Measurements from ENCODE around the gene TAF9.
"Not testable (repeated sequence)": the region's sequence is repeated elsewhere in the genome, so short reads cannot be mapped to it uniquely, and the experiment has no call there.

The TAF9 gene
- total RNA-seq = 42.6 to 78.6 (median 46.4) reads per million in 4 experiments

- peak; percentile 86 for DNase-seq
Observed at GRCh38 chr5:69369340-69370121, at the start of gene TAF9, which contains the start of the genes AK6 and RAD17. Gene TAF9, minus strand, starts transcription at chr5:69369520. Its CDS starts 3,783 bp downstream, at chr5:69365737. Gene AK6, minus strand, starts transcription at chr5:69369520. Its CDS starts 30 bp downstream, at chr5:69369490. Gene RAD17, plus strand, starts transcription at chr5:69369818. Its CDS starts 2,391 bp downstream, at chr5:69372209.

DNA sequence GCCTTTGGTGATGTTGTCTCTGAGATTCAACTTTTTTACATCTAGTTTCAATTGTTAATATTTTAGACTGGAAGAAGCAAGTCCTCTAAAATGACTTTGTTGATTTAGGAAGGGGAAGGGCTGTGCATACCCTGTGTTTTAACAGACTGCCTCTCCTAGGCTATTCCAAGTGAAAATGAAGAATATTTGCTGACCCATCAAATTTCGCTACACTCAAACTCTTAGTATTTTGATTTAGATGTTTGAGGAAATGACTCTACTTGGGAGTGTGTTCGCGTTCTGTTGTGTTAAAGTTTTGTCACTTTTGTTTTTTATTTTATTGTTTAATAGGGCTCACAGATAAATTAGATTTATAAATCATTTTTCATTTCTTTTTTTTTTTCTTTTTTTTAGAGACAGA is 49.2 kb upstream of the TAF9 start:
- DNase-seq = no peak

- DNase-seq = no peak
Observed at GRCh38 chr5:69416699-69417098, 47.4 kb upstream of the TAF9 start.

GRCh38 chr5:69416180-69416579 is 46.9 kb upstream of the TAF9 start:
- no peak for DNase-seq

DNA sequence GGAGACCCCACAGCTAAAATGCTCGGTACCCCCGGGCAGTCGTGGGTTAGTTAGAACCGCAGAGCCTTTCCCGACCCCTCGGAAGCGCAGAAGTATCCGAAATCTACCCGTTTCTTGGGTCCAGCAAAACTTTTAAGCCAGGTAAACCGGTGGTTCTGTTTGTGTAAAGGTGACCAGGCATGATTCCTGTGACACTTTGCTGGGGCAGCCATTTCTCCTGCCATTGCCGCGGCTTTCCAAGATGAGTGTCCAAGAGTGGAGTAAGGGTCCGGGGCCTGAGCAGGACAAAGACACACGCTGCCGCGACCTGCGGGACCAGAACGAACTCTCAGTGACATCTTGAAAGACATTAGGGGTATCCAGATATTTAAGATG is 46.3 kb upstream of the TAF9 start:
- DNase-seq = no peak

GRCh38 chr5:69414885-69415583 is 45.7 kb upstream of the TAF9 start, which contains the start of gene MARVELD2:
Gene MARVELD2, plus strand, starts transcription at chr5:69415116. Its CDS starts 4,270 bp downstream, at chr5:69419386.
- peak; percentile 33 for DNase-seq

GRCh38 chr5:69404659-69405330 is 35.5 kb upstream of the TAF9 start:
- DNase-seq = no peak

GRCh38 chr5:69378376-69378775 is 9.1 kb upstream of the TAF9 start:
- DNase-seq = no peak

DNA sequence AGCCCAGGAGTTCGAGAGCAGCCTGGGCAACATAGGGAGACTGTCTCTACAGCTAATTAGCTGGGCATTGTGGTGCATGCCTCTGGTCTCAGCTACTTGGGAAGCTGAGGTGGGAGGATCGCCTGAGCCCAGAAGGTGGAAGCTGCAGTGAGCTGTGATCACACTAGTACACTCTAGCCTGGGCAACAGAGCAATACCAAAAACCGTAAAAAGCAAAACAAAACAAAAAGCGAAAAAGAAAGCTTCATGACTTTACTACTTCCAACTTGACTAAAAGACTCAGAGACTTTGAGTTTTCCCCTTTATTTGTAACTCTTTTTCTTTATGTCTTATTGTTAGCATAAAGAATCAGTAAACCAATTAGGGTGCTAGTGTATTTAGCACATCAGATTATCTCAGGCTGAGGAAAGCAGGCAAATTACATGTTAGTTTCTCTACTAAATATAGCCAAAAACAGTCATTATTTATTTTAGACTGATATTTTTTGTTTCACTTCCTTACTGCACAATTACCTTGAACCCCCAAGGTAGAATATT is 5.7 kb upstream of the TAF9 start:
- no peak for DNase-seq

DNA sequence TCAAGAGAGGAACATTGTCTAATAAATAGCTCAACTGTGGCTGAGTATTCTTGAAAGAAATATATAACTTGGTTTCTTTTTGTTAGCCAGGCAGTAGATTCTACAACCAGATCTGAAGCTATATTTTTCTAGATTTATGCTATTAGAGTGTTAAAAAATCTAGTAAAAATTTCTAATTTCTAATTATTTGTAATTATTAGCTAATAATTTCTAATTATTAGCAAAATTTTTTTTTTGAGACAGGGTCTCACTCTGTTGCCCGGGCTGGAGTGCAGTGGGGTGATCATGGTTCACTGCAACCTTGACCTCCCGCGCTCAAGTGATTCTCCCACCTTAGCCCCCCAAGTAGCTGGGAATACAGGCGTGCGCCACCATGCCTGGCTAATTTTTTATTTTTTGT is 3.1 kb upstream of the TAF9 start:
- DNase-seq = no peak

- not testable (repeated sequence) for DNase-seq
Observed at GRCh38 chr5:69370335-69370734, 1.0 kb upstream of the TAF9 start.

DNA sequence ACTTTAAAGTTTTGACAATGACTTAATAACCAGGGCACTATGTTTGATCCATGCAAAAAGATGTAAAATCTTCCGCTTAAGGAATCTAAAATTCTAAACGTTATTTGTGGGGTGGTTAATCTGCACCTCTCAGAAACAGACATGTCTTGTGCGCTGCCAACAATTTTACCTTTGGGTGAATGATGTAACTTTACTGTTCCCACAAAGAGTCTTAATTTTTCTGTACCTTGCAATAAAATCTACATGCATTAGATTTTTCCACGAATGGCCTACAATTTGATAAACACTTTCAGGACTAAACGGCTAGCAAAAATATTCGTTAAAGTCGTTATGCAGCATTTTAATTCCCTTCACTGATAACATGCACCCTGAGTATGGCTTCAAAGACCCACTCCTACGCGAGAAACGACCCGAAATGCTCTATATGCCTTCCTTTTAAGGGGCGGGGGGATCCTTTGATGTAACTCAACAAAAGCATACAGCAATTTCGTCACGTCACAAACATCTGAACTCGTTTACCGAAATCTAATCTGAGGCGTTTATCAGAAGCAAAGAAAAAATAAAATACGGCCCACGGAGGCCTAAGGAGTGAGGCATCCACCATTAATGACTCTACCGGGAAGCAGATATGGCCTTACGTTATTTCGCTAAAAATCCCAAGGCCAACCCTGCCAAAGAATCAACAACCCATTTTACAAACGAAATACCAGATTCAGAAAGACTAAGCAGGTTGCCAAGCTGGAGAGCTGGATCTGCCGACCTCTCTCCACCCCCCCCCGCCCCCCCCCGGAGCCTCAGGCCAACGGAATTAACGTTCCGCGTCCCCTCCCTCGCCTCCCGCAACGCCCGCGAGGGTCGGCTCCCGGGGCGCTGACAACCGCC is 621 bp downstream of the TAF9 start:
- peak; percentile 34 for DNase-seq

DNA sequence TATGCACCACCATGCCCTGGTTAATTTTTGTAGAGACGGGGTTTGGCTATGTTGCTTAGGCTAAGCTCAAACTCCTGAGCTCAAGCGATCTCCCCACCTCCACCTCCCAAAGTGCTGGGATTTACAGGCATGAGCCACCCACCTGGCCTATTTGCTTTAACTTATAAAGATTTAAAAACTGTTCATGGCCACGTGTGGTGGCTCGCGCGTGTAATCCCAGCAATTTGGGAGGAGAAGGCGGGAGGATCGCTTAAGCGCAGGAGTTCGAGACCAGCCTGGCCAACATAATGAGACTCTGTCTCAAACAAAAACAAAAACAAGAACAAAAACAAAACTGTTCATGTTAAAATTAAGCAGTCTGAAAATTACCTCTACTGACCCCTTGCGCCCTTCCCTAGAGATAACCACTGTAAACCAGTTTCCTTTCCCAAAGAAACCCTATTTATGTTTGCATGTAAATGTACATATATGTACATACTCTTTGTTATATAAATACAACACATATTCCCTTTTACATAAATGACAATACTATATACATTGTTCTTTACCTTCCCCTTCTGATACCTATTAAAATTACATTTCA is 1.5 kb downstream of the TAF9 start:
- no peak for DNase-seq

DNA sequence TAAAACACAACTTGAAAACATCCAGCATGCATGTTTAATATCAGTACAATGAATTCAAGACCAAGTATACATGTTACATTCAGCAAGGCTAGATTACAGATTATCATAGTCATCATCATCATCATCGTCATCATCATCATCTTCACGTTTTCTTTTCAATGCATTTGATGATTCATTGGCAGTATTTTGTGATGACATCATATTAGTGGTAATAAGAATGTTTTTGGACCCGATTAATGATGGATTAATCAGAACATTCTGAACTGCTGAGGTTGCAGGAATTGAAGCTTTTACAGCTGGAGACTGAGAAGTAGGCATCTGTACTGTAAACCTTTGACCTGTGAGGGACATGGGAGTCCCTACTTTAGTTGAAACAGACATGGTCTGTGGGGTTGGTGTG is 4.5 kb downstream of the TAF9 start:
- no peak for DNase-seq

DNA sequence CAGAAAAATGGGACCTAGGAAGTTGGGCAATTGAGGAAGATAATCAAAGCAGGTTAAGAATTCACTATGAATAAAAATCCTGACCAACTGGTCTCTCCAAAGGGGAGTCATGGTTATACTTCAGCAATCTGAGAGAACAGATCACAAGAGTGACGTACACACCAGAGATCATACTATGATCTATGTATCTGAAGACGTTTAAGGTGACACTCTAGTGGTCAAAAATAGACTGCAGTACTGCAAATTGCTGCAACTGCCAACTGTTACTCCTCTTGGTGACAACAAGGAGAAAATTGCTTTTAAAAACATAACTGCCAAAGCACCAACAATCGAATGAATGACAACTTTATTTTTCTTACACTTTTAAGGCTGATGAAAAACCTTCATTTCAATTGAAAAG is 4.9 kb downstream of the TAF9 start:
- DNase-seq = no peak

DNA sequence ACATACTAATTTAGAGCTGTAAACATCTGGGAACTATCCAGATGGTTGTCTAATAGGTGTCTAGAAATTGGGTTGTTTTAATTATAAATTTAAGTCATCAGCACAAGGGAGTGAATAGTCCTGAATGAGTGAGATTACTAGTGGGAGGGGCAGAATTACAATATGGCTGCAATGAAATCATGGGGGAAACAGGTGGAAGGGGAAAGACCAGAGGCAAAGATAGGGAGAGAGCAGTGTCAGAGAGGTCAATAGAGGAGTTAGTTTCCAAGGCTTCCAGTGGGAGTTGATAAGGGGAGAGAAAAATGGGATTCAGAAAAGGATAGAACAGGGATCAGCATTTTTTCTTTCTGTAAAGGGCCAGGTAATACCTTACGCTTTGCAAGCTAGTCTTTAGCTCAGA is 8.9 kb downstream of the TAF9 start:
- no peak for DNase-seq

DNA sequence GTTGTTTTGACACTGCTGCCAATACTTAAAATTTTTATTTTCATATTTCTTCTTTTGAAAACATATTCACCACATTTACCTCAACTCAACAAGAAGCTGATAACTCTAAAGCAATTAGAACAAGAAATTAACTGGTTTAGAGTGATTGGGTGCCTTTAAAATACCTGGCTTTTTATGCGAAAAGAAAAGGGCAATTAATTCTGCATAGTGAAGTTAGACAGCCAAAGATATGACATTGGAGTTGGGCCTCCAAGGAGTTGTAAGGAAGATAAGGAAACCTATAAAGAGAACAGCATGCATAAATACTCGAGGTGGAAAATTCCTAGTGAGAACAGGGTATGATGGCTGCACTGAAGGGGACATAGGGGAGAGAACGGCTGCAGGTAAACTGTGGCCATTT is 9.6 kb downstream of the TAF9 start:
- DNase-seq = no peak

DNA sequence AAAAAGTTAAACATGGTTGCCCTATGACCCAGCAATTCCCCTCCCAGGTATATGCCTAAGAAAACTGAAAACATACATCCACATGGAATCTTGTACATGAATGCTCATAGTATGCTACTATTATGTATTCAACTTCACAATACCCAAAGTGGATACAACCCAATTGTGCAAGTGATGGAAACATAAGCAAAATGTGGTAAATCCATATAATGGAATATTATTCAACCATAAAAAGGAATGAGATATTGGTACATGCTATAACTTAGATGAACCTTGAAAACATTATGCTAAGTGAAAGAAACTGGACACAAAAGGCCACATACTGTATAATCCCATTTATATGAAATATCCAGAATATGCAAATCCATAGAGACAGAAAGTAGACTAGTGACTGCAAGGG is 18.7 kb downstream of the TAF9 start:
- no peak for DNase-seq

- no peak for DNase-seq
Observed at GRCh38 chr5:69343083-69343482, 26.2 kb downstream of the TAF9 start.

GRCh38 chr5:69341520-69342161 is 27.7 kb downstream of the TAF9 start:
- no peak for DNase-seq

DNA sequence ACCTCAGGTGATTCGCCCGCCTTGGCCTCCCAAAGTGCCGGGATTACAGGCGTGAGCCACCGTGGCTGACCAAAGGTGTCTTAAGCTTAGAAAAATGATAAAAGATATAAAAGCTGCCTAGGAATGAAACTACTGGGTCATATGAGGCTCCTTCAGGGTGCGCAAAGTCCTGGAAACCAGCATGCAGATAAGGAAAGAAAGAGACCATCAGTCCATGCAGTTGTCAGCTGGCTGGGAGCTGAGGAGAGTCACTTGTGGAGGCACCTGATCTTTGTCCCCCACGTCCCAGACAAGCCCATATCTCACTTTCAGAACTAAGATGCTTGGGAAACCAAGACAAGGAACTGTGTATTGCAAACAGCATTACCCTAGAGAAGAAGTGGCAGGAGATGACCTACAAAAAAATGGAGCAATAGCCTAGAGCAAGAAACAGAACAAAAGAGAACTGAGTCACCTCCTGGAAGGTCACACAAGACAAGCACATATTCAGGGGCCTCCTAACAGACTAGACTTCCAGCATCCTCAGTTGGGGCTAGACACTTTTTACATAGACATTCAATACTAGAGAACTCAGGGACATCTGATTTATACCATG is 33.9 kb downstream of the TAF9 start:
- DNase-seq = no peak
